CD4-positive, alpha-beta T cell (primary cell): ENCODE results near the gene VWC2L. TPM values are rescaled to one million over a fixed set of nuclear protein-coding genes. Genes with fewer than 3 reads are reported as not detected.

ENCODE experiments used
- ATAC-seq: fragments of 200-7000 bp; cut with Tn5 transposase; one replicate; pipeline ENCODE4 v1.10.0; 2022; ENCODE audit warnings: mild to moderate bottlenecking; ENCODE audit not compliant: poor library complexity
- CTCF ChIA-PET: fragments of 350-600 bp; sonication (Branson Sonifier 250); formaldehyde crosslinking; loops from one replicate; lab custom pipeline; 2021; ENCODE audit warnings: antibody characterized with exemption, inconsistent platforms; lab: Charles Lee
- POLR2A ChIA-PET: fragments of 350-600 bp; sonication (Branson Sonifier 250); formaldehyde crosslinking; loops from one replicate; lab custom pipeline; 2021; ENCODE audit warnings: antibody characterized with exemption, inconsistent platforms; lab: Charles Lee
- DNase-seq, 14 experiments: peaks; one replicate each; pipeline ENCODE4 v3.0.0-alpha.2; 2013 to 2020; ENCODE audit warnings: mixed read lengths in 2 of 14
- H3K27ac ChIP-seq, 2 donors: one replicate each; pipeline versions ENCODE4 v1.5.1 to v1.7.0; 2013; ENCODE audit warnings: low read length in 2 of 2, low read depth in 1 of 2, mild to moderate bottlenecking in 1 of 2
- H3K27me3 ChIP-seq, 2 experiments: 1 replicate in 1 of 2; 2 replicates in 1 of 2; pipeline versions ENCODE4 v1.6.1 to v1.7.0; 2013; ENCODE audit warnings: low read length in 2 of 2, control low read depth in 1 of 2, mild to moderate bottlenecking in 1 of 2, moderate library complexity in 1 of 2; ENCODE audit not compliant: insufficient read depth in 2 of 2, control insufficient read depth in 1 of 2
- H3K36me3 ChIP-seq: one replicate; pipeline ENCODE4 v1.6.1; 2013; ENCODE audit warnings: low read length, control low read depth; ENCODE audit not compliant: insufficient read depth
- H3K4me1 ChIP-seq: one replicate; pipeline ENCODE4 v1.6.1; 2013; ENCODE audit warnings: low read length, control low read depth; ENCODE audit not compliant: insufficient read depth
- H3K4me3 ChIP-seq: one replicate; pipeline ENCODE4 v1.5.1; 2013; ENCODE audit warnings: mild to moderate bottlenecking, low read length, moderate library complexity
- H3K9me3 ChIP-seq, 2 experiments: 1 replicate in 1 of 2; 2 replicates in 1 of 2; pipeline versions ENCODE4 v1.6.1 to v1.7.0; 2013; ENCODE audit warnings: low read length in 2 of 2, mild to moderate bottlenecking in 2 of 2, control low read depth in 1 of 2, moderate library complexity in 1 of 2; ENCODE audit not compliant: control insufficient read depth in 1 of 2, insufficient read depth in 1 of 2
- H3K27ac Mint-ChIP-seq: one replicate; pipeline ENCODE4 v1.8.0; 2020; ENCODE audit warnings: mixed read lengths
- H3K27me3 Mint-ChIP-seq: one replicate; pipeline ENCODE4 v1.8.0; 2021; ENCODE audit warnings: mixed read lengths
- H3K36me3 Mint-ChIP-seq: one replicate; pipeline ENCODE4 v1.8.0; 2021; ENCODE audit warnings: low read depth, mixed read lengths
- H3K4me1 Mint-ChIP-seq: one replicate; pipeline ENCODE4 v1.8.0; 2021; ENCODE audit warnings: low read depth, mixed read lengths
- H3K4me3 Mint-ChIP-seq: one replicate; pipeline ENCODE4 v1.8.0; 2020; ENCODE audit warnings: mild to moderate bottlenecking, mixed read lengths
- H3K9me3 Mint-ChIP-seq: one replicate; pipeline ENCODE4 v1.8.0; 2020; ENCODE audit warnings: mixed read lengths
- CTCF ChIP-seq: fragments of 200-600 bp; IDR thresholded peaks from one replicate; pipeline ENCODE4 v1.8.0; 2022; ENCODE audit warnings: antibody characterized with exemption, mild to moderate bottlenecking
- intact Hi-C, 2 experiments: fragments of 100-400 bp; cut with DNase I in 1 of 2; cut with micrococcal nuclease in 1 of 2; formaldehyde crosslinking; loops; one replicate each; pipeline versions ENCODE4 v1.15.1 to v1.9.0; 2023 to 2025; cut with DNase I, micrococcal nuclease
- total RNA-seq, 174 experiments: library from RNA in 2 of 174; stranded (reverse) in 2 of 174; gene quantifications; one replicate each; pipeline ENCODE4 v1.2.3 and lab custom pipeline; 2021 to 2026

Gene VWC2L
- total RNA-seq, 2 experiments from 2014 or later: not detected

DNA sequence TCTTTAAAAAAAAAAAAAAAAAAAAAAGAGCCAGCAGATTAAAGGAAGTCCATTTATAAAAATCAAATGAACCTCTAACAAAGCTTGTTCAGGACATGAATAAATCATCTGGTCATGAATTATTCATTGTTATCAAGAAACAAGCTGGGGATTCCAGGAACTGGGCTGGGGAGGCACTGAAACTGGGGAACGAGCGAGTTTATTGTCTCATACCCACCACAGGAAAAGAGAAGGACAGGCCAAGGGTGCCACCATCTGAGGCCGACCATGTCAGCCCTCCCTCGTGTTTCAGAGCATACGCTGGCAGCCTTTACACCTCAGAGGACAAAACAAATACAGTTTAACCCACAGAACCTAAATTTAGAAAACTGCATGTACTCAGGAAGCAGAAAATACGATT is 164.2 kb downstream of the VWC2L start:
- no peak for ATAC-seq
- intact Hi-C loops: no loop called here
- Histone ChIP-seq H3K9me3 (no peaks in the 10 kb centered on the region), H3K27ac (no peak overlapping the region), H3K4me3 (no peak overlapping the region), H3K36me3 (no peaks in the 10 kb centered on the region), H3K4me1 (no peaks in the 10 kb centered on the region), H3K27me3 (no peaks in the 10 kb centered on the region)
- no peak for TF ChIP-seq CTCF
- no peaks in the 10 kb centered on the region for H3K27me3 Mint-ChIP-seq
- ChIA-PET CTCF (no interaction called here), POLR2A (no interaction called here)
- no peak for DNase-seq
- H3K9me3 Mint-ChIP-seq: no peaks in the 10 kb centered on the region
- H3K36me3 Mint-ChIP-seq: no peaks in the 10 kb centered on the region
- H3K4me1 Mint-ChIP-seq: peaks cover 7% of the 10 kb centered on the region
- H3K27ac Mint-ChIP-seq: no peak overlapping the region
- no peak overlapping the region for H3K4me3 Mint-ChIP-seq

DNA sequence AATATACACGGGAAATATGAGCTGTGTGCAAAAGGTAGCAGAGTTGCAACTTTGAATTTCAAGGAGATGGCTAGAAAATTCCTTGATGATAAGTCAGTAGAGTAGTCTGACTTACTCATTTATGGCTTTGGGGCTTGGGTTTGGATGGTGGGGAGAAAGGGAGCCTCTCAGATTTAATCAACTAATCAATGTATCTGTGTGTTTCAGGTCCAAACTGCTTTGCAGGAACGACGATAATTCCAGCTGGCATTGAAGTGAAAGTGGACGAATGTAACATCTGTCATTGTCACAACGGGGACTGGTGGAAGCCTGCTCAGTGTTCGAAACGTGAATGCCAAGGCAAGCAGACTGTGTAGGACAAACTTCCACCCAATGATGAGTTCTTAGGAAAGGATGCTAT is 164.6 kb downstream of the VWC2L start:
- Histone ChIP-seq H3K9me3 (no peaks in the 10 kb centered on the region), H3K36me3 (no peaks in the 10 kb centered on the region), H3K27ac (no peak overlapping the region), H3K27me3 (no peaks in the 10 kb centered on the region), H3K4me3 (no peak overlapping the region), H3K4me1 (no peaks in the 10 kb centered on the region)
- Mint-ChIP-seq H3K4me3 (no peak overlapping the region), H3K27ac (no peak overlapping the region), H3K27me3 (no peaks in the 10 kb centered on the region), H3K4me1 (peaks cover 7% of the 10 kb centered on the region), H3K36me3 (no peaks in the 10 kb centered on the region), H3K9me3 (no peaks in the 10 kb centered on the region)
- POLR2A ChIA-PET: no interaction called here
- ATAC-seq: no peak
- DNase-seq: no peak
- no peak for TF ChIP-seq CTCF
- intact Hi-C loops: no loop called here
- CTCF ChIA-PET: no interaction called here

DNA sequence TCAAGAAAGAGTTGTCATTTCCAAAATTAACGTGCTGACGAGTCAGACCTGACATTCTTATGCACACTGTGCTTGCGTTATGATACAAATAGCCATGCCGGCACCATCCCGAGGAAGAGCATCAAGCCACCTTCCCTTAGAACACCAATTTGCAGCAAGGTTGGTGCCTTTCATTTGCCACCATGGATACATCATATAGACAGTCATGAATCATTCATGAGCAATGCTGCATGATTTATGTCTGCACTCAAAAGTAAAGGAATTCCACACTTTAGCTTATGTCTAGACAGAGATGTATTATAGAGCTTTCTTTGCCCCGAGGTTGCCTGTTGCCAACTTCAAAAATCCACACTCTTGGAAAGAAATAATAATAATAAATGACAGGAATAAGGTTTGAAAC is 166.9 kb downstream of the VWC2L start:
- ChIA-PET POLR2A (no interaction called here), CTCF (no interaction called here)
- Histone ChIP-seq H3K9me3 (no peaks in the 10 kb centered on the region), H3K27ac (no peak overlapping the region), H3K4me3 (no peak overlapping the region), H3K4me1 (no peaks in the 10 kb centered on the region), H3K27me3 (no peaks in the 10 kb centered on the region), H3K36me3 (no peaks in the 10 kb centered on the region)
- Mint-ChIP-seq H3K27ac (no peak overlapping the region), H3K4me3 (no peak overlapping the region), H3K36me3 (no peaks in the 10 kb centered on the region), H3K4me1 (peaks cover 7% of the 10 kb centered on the region), H3K9me3 (no peaks in the 10 kb centered on the region), H3K27me3 (no peaks in the 10 kb centered on the region)
- TF ChIP-seq CTCF: no peak
- ATAC-seq (no peak), DNase-seq (no peak)
- intact Hi-C loops: no loop called here
